Hepatocyte (in vitro differentiated cells): ENCODE data around the gene SPX. TPM values are rescaled to one million over a fixed set of nuclear protein-coding genes. Genes with fewer than 3 reads are reported as not detected.

Source experiments
- DNase-seq: peaks from one replicate; pipeline ENCODE4 v3.0.0-alpha.2; 2016; ENCODE audit warnings: low spot score
- H2AFZ ChIP-seq: fragments of 200-600 bp; sonication (generic); 2 replicates; pipeline ENCODE4 v1.6.0; 2016; ENCODE audit warnings: antibody characterized with exemption, mild to moderate bottlenecking
- H3K27ac ChIP-seq: fragments of 200-600 bp; sonication (generic); 2 replicates; pipeline ENCODE4 v1.5.1; 2016; ENCODE audit warnings: mild to moderate bottlenecking
- H3K27me3 ChIP-seq: fragments of 200-600 bp; sonication (generic); 2 replicates; pipeline ENCODE4 v1.6.1; 2016
- H3K36me3 ChIP-seq: fragments of 200-600 bp; sonication (generic); replicated peaks from 2 replicates; pipeline ENCODE4 v1.5.1; 2016; ENCODE audit warnings: low read depth; ENCODE audit not compliant: insufficient read depth
- H3K4me1 ChIP-seq: fragments of 200-600 bp; sonication (generic); 2 replicates; pipeline ENCODE4 v1.5.1; 2016; ENCODE audit warnings: mild to moderate bottlenecking, moderate library complexity; ENCODE audit not compliant: insufficient read depth
- H3K4me2 ChIP-seq: fragments of 200-600 bp; sonication (generic); 2 replicates; pipeline ENCODE4 v1.6.0; 2016
- H3K4me3 ChIP-seq: fragments of 200-600 bp; sonication (generic); 2 replicates; pipeline ENCODE4 v1.5.1; 2016; ENCODE audit warnings: mild to moderate bottlenecking
- H3K79me2 ChIP-seq: fragments of 200-600 bp; sonication (generic); 2 replicates; pipeline ENCODE4 v1.6.0; 2017; ENCODE audit warnings: mild to moderate bottlenecking
- H3K9me2 ChIP-seq: fragments of 200-600 bp; sonication (generic); replicated peaks from 2 replicates; pipeline ENCODE4 v1.6.0; 2017; ENCODE audit warnings: mild to moderate bottlenecking; ENCODE audit not compliant: insufficient read depth
- H3K9me3 ChIP-seq: fragments of 200-600 bp; sonication (generic); 2 replicates; pipeline ENCODE4 v1.5.1; 2016; ENCODE audit warnings: low read depth, mild to moderate bottlenecking
- H4K20me1 ChIP-seq: fragments of 200-600 bp; sonication (generic); 2 replicates; pipeline ENCODE4 v1.6.0; 2016; ENCODE audit warnings: mild to moderate bottlenecking; ENCODE audit not compliant: insufficient read depth, poor library complexity, severe bottlenecking
- CTCF ChIP-seq: fragments of 200-600 bp; sonication (generic); IDR thresholded peaks from 2 replicates; pipeline ENCODE4 v1.5.1; 2016; ENCODE audit warnings: antibody characterized with exemption, mild to moderate bottlenecking; ENCODE audit not compliant: poor library complexity
- EZH2 ChIP-seq: fragments of 200-600 bp; sonication (generic); IDR thresholded peaks from 2 replicates; pipeline ENCODE4 v1.6.1; 2016; ENCODE audit warnings: antibody characterized with exemption, mild to moderate bottlenecking, borderline replicate concordance
- EZH2phosphoT487 ChIP-seq: fragments of 200-600 bp; sonication (generic); IDR thresholded peaks from one replicate; pipeline ENCODE4 v1.6.1; 2018; ENCODE audit warnings: antibody characterized with exemption, mild to moderate bottlenecking, low read depth, moderate library complexity; ENCODE audit not compliant: unreplicated experiment, severe bottlenecking
- WGBS: methylation state at CpG from one replicate; pipeline ENCODE4 v1.1.6; 2016; ENCODE audit warnings: low lambda C conversion rate; ENCODE audit errors: missing lambda C conversion rate; 5-methylcytosine and 5-hydroxymethylcytosine counted together
- polyA plus RNA-seq: library from polyadenylated mRNA; unstranded; fragments of >200 nt; fragmentation: Nextera tagmentation; extraction: Ambion mirVana; gene quantifications from 2 replicates; pipeline ENCODE4 v1.2.1, GENCODE V29; 2016
- total RNA-seq: library from RNA; depleted of rRNA; stranded (reverse); fragments of >200 nt; gene quantifications from 2 replicates; pipeline ENCODE4 v1.2.3, GENCODE V29; 2014

The SPX gene
- total and polyA plus RNA-seq, 2 experiments from 2014 or later: 0.39 to 0.63 TPM

DNA sequence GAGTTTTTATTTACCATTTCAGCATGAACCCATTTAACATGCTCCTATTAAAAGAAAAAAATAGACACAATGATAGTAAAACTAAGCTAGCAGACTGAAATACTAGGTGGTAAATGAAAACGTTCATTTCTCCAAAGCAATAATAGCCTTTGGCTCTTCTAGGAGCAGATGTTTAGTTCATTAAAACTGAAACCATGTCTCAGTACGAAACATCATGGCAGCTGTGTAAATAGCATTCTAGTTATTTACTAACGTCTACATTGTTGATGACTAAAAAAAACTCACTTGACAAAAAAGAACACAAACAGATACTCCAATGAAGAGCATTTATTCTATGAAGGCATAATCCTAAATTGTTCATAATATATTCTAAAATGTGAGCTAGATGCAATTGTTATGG, 42.6 kb upstream of the SPX start:
- no peak for DNase-seq
- TF ChIP-seq EZH2 (no peak), EZH2phosphoT487 (no peak), CTCF (no peak)
- Histone ChIP-seq H4K20me1 (no peaks in the 10 kb centered on the region), H3K9me3 (no peaks in the 10 kb centered on the region), H2AFZ (no peak overlapping the region), H3K4me1 (no peaks in the 10 kb centered on the region), H3K9me2 (no peaks in the 10 kb centered on the region), H3K36me3 (no peaks in the 10 kb centered on the region), H3K4me2 (no peak overlapping the region), H3K4me3 (no peak overlapping the region), H3K27ac (no peak overlapping the region), H3K27me3 (no peaks in the 10 kb centered on the region), H3K79me2 (no peaks in the 10 kb centered on the region)
- 83% methylated on average over 3 of the region's 3 CpGs for WGBS

- no peak overlapping the region for H2AFZ ChIP-seq
- H3K9me3 ChIP-seq: no peaks in the 10 kb centered on the region
- H3K4me3 ChIP-seq: no peak overlapping the region
- no peaks in the 10 kb centered on the region for H3K27me3 ChIP-seq
- no peaks in the 10 kb centered on the region for H3K36me3 ChIP-seq
- H3K4me1 ChIP-seq: no peaks in the 10 kb centered on the region
- DNase-seq: no peak
- no peak for TF ChIP-seq EZH2phosphoT487
- no peak for TF ChIP-seq CTCF
- no peak for TF ChIP-seq EZH2
- no peaks in the 10 kb centered on the region for H3K9me2 ChIP-seq
- no peak overlapping the region for H3K4me2 ChIP-seq
- no peaks in the 10 kb centered on the region for H3K79me2 ChIP-seq
- H3K27ac ChIP-seq: no peak overlapping the region
- H4K20me1 ChIP-seq: no peaks in the 10 kb centered on the region
Observed at GRCh38 chr12:21485998-21486397, 40.1 kb upstream of the SPX start.

GRCh38 chr12:21499765-21500164, 26.3 kb upstream of the SPX start:
- H3K79me2 ChIP-seq: peaks cover 46% of the 10 kb centered on the region
- H3K9me2 ChIP-seq: no peaks in the 10 kb centered on the region
- peak overlapping the region; percentile 85 for H3K4me2 ChIP-seq
- no peak for DNase-seq
- no peaks in the 10 kb centered on the region for H3K27me3 ChIP-seq
- peaks cover 5% of the 10 kb centered on the region for H4K20me1 ChIP-seq
- no peak overlapping the region for H2AFZ ChIP-seq
- TF ChIP-seq EZH2 (no peak), CTCF (no peak), EZH2phosphoT487 (no peak)
- no peak overlapping the region for H3K4me3 ChIP-seq
- H3K36me3 ChIP-seq: no peaks in the 10 kb centered on the region
- peaks cover 15% of the 10 kb centered on the region for H3K4me1 ChIP-seq
- H3K9me3 ChIP-seq: no peaks in the 10 kb centered on the region
- no peak overlapping the region for H3K27ac ChIP-seq
- WGBS: 79% methylated on average over 2 of the region's 2 CpGs

DNA sequence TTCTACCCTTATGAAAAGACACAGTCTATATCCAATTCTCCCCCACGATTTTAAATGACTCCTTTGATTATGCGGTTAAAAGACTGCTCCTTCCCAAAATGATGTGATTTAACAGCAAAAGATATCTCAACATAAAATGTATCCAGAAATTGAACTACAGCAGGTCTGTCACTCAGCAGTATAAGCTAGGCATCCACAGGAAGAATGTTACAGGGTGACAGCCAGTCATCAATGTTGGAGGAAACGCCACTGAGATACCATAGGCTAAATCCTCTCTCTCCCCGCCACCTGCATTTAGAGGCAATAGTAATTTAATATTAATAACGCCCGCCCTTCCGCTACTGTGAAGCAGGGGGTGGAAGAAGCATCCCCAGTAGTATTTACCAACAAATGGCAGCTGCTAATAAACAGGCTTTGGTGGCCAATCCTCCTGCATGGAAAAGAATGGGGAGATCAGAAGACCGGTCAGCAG, 25.3 kb upstream of the SPX start:
- Histone ChIP-seq H3K36me3 (no peaks in the 10 kb centered on the region), H3K4me3 (peak overlapping the region; percentile 57), H2AFZ (peak overlapping the region; percentile 80), H3K4me1 (peaks cover 15% of the 10 kb centered on the region), H3K9me3 (no peaks in the 10 kb centered on the region), H3K4me2 (peak overlapping the region; percentile 85), H3K27me3 (no peaks in the 10 kb centered on the region), H3K79me2 (peaks cover 57% of the 10 kb centered on the region), H4K20me1 (peaks cover 11% of the 10 kb centered on the region), H3K9me2 (no peaks in the 10 kb centered on the region), H3K27ac (peak overlapping the region; percentile 69)
- TF ChIP-seq EZH2: no peak
- no peak for TF ChIP-seq CTCF
- TF ChIP-seq EZH2phosphoT487: no peak
- WGBS: 14% methylated on average over 8 of the region's 8 CpGs
- no peak for DNase-seq
